K562 (cell line): ENCODE results near the gene CMSS1. TPM values are rescaled to one million over a fixed set of nuclear protein-coding genes. Genes with fewer than 3 reads are reported as not detected.

Source experiments
- CBX2 ChIP-seq: fragments of 200-600 bp; sonication (generic); IDR thresholded peaks from one replicate; pipeline ENCODE4 v1.6.1; 2012; ENCODE audit warnings: mild to moderate bottlenecking, low read length, inconsistent platforms; ENCODE audit not compliant: insufficient read depth, poor library complexity, severe bottlenecking
- CEBPG ChIP-seq, 3 experiments: fragments of 200-800 bp in 1 of 3; sonication (Bioruptor generic) in 1 of 3; sonication (generic) in 1 of 3; formaldehyde crosslinking in 1 of 3; IDR thresholded peaks in 2 of 3; conservative IDR thresholded peaks in 1 of 3; 2 replicates each; pipeline versions ENCODE4 v1.6.1 to v1.8.0; 2016 to 2022; ENCODE audit warnings: missing compliant biosample characterization in 2 of 3, missing genetic modification characterization in 2 of 3, mild to moderate bottlenecking in 1 of 3, missing genetic modification reagents in 1 of 3
- FOXA1 ChIP-seq: fragments of 450-650 bp; IDR thresholded peaks from 2 replicates; pipeline ENCODE4 v1.6.1; 2016; ENCODE audit warnings: mild to moderate bottlenecking, borderline replicate concordance
- FOXJ3 ChIP-seq: sonication (generic); formaldehyde crosslinking; IDR thresholded peaks from 2 replicates; pipeline ENCODE4 v1.4.0; 2020; ENCODE audit warnings: mild to moderate bottlenecking, missing genetic modification reagents
- FOXK1 ChIP-seq: sonication (generic); formaldehyde crosslinking; IDR thresholded peaks from 2 replicates; pipeline ENCODE4 v1.8.0; 2022; ENCODE audit warnings: missing genetic modification reagents, mild to moderate bottlenecking, borderline replicate concordance
- GATAD2B ChIP-seq: fragments of 450-650 bp; IDR thresholded peaks from 2 replicates; pipeline ENCODE4 v1.6.1; 2017; ENCODE audit warnings: mild to moderate bottlenecking, borderline replicate concordance
- NFATC3 ChIP-seq: fragments of 450-650 bp; IDR thresholded peaks from 2 replicates; pipeline ENCODE4 v1.6.1; 2017; ENCODE audit warnings: mild to moderate bottlenecking
- SP2 ChIP-seq: IDR thresholded peaks from 2 replicates; pipeline ENCODE4 v1.6.1; 2011; ENCODE audit warnings: mild to moderate bottlenecking, low read depth, low read length, moderate library complexity; ENCODE audit not compliant: poor library complexity, severe bottlenecking; ENCODE audit errors: extremely low read depth
- SPI1 ChIP-seq: IDR thresholded peaks from 2 replicates; pipeline ENCODE4 v1.6.1; 2011; ENCODE audit warnings: low read depth, low read length, control low read depth, borderline replicate concordance
- SREBF2 ChIP-seq: sonication (generic); formaldehyde crosslinking; IDR thresholded peaks from 2 replicates; pipeline ENCODE4 v1.4.0; 2020; ENCODE audit warnings: mild to moderate bottlenecking, missing genetic modification reagents
- STAT6 ChIP-seq: sonication (generic); formaldehyde crosslinking; IDR thresholded peaks from 2 replicates; pipeline ENCODE4 v1.8.1; 2023; ENCODE audit warnings: mild to moderate bottlenecking, missing genetic modification reagents
- TFAM ChIP-seq: fragments of 250-450 bp; sonication (Bioruptor Pico); conservative IDR thresholded peaks from 2 replicates; pipeline ENCODE4 v1.5.0; 2021; ENCODE audit warnings: mild to moderate bottlenecking, moderate library complexity
- U2AF1 ChIP-seq: fragments of 200-400 bp; formaldehyde crosslinking; optimal IDR thresholded peaks from 2 replicates; pipeline ENCODE3; 2017; ENCODE audit warnings: mild to moderate bottlenecking, low read depth, low read length, moderate library complexity
- U2AF2 ChIP-seq: fragments of 200-400 bp; formaldehyde crosslinking; optimal IDR thresholded peaks from 2 replicates; pipeline ENCODE3; 2017; ENCODE audit warnings: low read depth, mild to moderate bottlenecking, low read length
- ZEB2 ChIP-seq: fragments of 450-650 bp; IDR thresholded peaks from 2 replicates; pipeline ENCODE4 v1.6.1; 2016
- ZNF232 ChIP-seq: sonication (generic); formaldehyde crosslinking; IDR thresholded peaks from 2 replicates; pipeline ENCODE4 v1.8.0; 2022; ENCODE audit warnings: mild to moderate bottlenecking, missing genetic modification reagents
- ZNF398 ChIP-seq: fragments of 250-450 bp; sonication (Bioruptor Pico); IDR thresholded peaks from 2 replicates; pipeline ENCODE4 v1.8.0; 2021; ENCODE audit warnings: moderate library complexity, mild to moderate bottlenecking, inconsistent platforms
- ZNF583 ChIP-seq: fragments of 250-450 bp; sonication (Bioruptor Pico); IDR thresholded peaks from 2 replicates; pipeline ENCODE4 v1.4.0; 2020
- ZNF592 ChIP-seq: fragments of 450-650 bp; IDR thresholded peaks from 2 replicates; pipeline ENCODE4 v1.6.1; 2017; ENCODE audit warnings: antibody characterized with exemption, mild to moderate bottlenecking
- polyA plus RNA-seq, 8 experiments: library from polyadenylated mRNA; depleted of rRNA in 4 of 8; stranded (reverse) in 5 of 8; unstranded in 3 of 8; fragments of >200 nt; fragmentation: Nextera tagmentation in 2 of 8; fragmentation: Illumina TruSeq in 1 of 8; extraction: Ambion mirVana in 2 of 8; extraction: Trizol in 1 of 8; gene quantifications; 2 replicates each; pipeline versions ENCODE4 v1.2.1 to v1.2.3, GENCODE V29; 2011 to 2014; ENCODE audit warnings: inconsistent platforms in 1 of 8, missing spikeins in 1 of 8
- total RNA-seq, 7 experiments: library from RNA; depleted of rRNA in 6 of 7; stranded (reverse); fragments of >200 nt in 6 of 7; fragmentation: Illumina TruSeq in 2 of 7; extraction: Trizol in 2 of 7; gene quantifications; 2 replicates each; pipeline versions ENCODE4 v1.2.1 to v1.2.3, GENCODE V29; 2011 to 2021; ENCODE audit warnings: low replicate concordance in 1 of 7

Gene CMSS1
- total and polyA plus RNA-seq, 9 of the 15 experiments (the other 6 are each of a cell fraction or from before 2014, with no cell fraction given): 46.9 to 109 (median 72.3) TPM

- no peak for TF ChIP-seq ZNF398 (CRISPR knock-in tag)
- no peak for TF ChIP-seq NFATC3
- no peak for TF ChIP-seq ZNF583 (CRISPR knock-in tag)
- TF ChIP-seq ZNF232 (CRISPR knock-in tag): no peak
- TF ChIP-seq CBX2: no peak
- no peak for TF ChIP-seq U2AF2
- TF ChIP-seq STAT6 (CRISPR knock-in tag): no peak
- TF ChIP-seq CEBPG (CRISPR knock-in tag; IDR thresholded peaks at IDR 0.05): no peak
- no peak for TF ChIP-seq CEBPG (tag; conservative IDR thresholded peaks at IDR 0.05 in 1 of 2, IDR thresholded peaks at IDR 0.05 in 1 of 2)
- no peak for TF ChIP-seq FOXJ3 (CRISPR knock-in tag)
- TF ChIP-seq ZNF592: no peak
- no peak for TF ChIP-seq SREBF2 (CRISPR knock-in tag)
- peak; percentile 77 for TF ChIP-seq FOXA1
- no peak for TF ChIP-seq GATAD2B
- peak; percentile 52; the same call in 1 of the 2 replicates for TF ChIP-seq SPI1
- TF ChIP-seq SP2: no peak
- TF ChIP-seq U2AF1: no peak
- TF ChIP-seq TFAM (CRISPR knock-in tag): no peak
- TF ChIP-seq FOXK1 (CRISPR knock-in tag): no peak
- no peak for TF ChIP-seq ZEB2
Measured at GRCh38 chr3:99931059-99931458, 113.4 kb downstream of the CMSS1 start (continued).
